Body of pancreas (tissue), 4 donors: ENCODE measurements around the gene BAAT.

Source experiments
- CTCF ChIP-seq, 7 experiments: fragments of 450-650 bp in 4 of 7; fragments of 200-600 bp in 3 of 7; sonication (generic) in 3 of 7; IDR thresholded peaks; one replicate each; pipeline ENCODE4 v1.5.1; 2016 to 2019; ENCODE audit warnings: antibody characterized with exemption in 7 of 7
- POLR2A ChIP-seq, 3 donors: fragments of 450-650 bp; IDR thresholded peaks; one replicate each; pipeline ENCODE4 v1.6.1; 2016; ENCODE audit warnings: antibody characterized with exemption in 3 of 3, mild to moderate bottlenecking in 2 of 3

GRCh38 chr9:101432171-101432570, 47.4 kb upstream of the BAAT start:
- TF ChIP-seq CTCF (IDR thresholded peaks at IDR 0.05) (no peak), POLR2A (IDR thresholded peaks at IDR 0.05) (no peak)
